Measurements from ENCODE around the gene SLC37A1.

SLC37A1 gene

GRCh38 chr21:42545317-42545716 is 31.7 kb downstream of the SLC37A1 start:
- no peak for DNase-seq (ENCODE audit: low read depth)

DNA sequence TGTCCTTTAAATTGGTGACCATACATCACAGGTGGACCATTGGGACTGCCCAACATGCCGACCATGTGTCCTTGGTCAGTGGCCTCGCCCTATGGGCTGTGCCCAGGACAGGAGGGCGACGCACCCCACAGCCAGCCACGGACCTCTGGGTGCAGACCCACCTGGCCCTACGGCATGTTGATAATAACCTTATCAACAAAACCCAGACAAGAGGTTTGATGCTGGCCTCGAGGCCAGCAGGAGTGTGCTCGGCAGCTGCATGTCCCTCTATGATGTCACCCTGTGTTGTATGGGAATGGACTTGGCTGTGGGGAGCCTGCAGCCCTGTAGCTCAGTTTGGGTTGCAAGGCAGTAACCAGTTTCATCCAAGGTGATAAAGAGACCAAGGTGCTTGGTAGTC is 32.1 kb downstream of the SLC37A1 start:
- DNase-seq (ENCODE audit: low read depth), result no peak

- no peak for DNase-seq (ENCODE audit: low read depth)
Observed at GRCh38 chr21:42546433-42546832, 32.8 kb downstream of the SLC37A1 start.

DNA sequence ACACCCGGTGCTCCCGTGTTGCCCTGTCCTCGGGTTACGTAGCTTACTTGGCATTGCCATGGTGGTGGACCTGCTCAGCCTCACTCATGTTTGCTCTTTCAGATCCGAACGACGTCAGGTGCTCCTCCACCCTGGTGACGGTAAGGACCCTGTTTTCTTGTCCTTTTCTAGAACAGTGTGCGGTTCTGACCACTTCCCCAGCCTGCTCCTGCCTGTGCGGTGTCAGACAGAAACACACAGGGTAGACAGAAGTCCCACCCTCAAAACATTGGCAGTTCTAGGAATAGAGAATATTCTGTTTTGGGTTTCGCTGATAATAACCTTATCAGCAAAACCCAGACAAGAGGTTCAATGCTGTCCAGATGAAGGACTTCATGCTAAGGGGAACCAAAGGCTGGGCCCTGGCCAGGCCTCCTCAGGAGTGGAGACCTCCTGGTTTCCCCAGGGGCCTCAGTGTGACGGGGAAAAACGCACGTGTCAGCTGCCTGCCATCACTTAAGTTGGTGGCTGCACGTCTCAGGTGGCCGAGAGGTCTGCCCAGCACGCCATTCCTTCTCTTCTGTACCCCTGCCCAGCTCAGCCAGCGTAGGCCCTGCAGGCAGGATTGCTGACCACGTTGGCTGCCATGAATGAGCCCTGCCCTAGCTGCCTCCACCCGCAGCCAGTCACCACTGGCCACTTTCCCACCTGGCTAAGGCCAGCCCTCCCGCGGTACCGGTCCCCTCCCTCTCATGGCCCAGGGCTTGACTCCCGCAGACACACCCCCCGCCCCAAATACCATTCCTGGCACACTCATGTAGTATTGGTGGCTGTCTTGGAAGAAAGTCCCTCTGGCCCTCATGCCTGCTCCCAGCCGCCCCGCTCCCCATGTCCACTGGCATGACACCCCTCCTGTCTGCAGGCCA is 33.6 kb downstream of the SLC37A1 start:
- DNase-seq (ENCODE audit: low read depth), result no peak

GRCh38 chr21:42547906-42548365 is 34.3 kb downstream of the SLC37A1 start:
- DNase-seq (ENCODE audit: low read depth), result no peak

DNA sequence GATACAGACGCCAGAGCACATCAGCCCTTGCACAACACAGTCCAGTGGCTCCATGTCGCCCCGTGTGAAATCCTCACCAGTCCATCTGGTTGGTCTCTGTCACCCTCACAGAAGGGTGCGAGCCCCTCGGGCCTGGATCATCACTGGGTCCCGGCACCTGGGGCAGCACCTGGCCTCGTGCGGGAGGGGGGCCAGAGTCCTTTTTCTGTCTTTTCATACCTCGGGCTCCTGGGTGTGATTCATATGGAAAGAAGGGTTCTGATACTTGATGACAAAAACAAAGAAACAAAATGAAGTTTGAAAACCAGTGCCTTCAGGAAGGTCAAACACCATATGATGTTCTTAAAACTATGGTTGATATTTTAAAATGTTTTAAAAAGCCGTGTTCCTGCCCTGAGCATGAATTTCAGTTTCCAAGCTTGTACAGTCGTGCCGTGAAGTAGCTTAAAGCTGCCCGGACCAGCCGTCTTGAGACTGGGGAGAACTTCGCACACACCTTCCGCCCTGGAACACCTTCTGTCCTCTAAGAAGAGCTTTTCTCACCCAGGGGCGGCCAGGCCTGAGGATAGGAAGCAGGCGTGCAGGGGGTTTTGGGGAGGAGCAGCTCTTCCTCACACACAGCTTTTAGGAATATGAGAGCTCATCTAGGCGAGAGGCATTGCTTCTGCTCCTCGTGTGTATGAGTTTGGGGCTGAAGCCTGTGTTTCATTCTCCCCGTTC is 35.2 kb downstream of the SLC37A1 start:
- DNase-seq (ENCODE audit: low read depth), result no peak

- no peak for DNase-seq (ENCODE audit: low read depth)
Observed at GRCh38 chr21:42550817-42551216, 37.2 kb downstream of the SLC37A1 start.

- no peak for DNase-seq (ENCODE audit: low read depth)
Observed at GRCh38 chr21:42552407-42553336, 39.0 kb downstream of the SLC37A1 start.

- DNase-seq (ENCODE audit: low read depth), result no peak
Observed at GRCh38 chr21:42553435-42553834, 39.8 kb downstream of the SLC37A1 start.

DNA sequence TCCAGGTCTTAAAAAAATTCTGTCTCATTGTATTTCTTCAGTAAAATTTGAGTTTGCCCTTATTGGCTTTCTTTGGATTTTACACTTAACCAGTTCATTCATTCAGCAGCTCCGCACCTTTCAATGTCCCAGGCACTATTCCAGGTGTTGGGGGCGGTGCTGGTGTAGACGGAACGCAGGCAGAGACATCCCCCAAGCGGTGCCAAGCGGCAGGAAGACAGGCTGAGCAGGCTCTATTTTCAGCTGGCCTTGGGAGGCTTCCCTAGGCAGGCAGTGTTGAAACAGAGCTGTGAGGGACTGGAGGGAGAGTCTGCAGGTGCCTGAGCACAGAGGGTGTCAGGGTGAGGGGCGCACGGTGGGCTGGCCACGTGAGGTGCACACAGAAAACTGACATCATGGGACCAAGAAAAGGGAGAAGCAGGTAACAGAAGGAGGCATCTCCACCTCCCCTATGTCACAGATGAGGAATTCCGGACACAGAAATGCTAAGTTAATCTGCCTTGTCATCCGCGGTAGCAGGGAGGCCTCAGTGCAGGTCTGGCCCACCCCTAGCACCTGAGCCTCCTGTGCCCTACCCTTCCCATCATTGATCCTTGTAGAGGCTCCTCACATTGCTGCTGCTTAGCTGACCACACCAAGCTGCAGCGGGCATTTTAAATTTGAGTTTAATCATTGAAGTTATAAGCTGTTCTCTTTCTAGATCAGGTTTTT is 40.8 kb downstream of the SLC37A1 start:
- no peak for DNase-seq (ENCODE audit: low read depth)

DNA sequence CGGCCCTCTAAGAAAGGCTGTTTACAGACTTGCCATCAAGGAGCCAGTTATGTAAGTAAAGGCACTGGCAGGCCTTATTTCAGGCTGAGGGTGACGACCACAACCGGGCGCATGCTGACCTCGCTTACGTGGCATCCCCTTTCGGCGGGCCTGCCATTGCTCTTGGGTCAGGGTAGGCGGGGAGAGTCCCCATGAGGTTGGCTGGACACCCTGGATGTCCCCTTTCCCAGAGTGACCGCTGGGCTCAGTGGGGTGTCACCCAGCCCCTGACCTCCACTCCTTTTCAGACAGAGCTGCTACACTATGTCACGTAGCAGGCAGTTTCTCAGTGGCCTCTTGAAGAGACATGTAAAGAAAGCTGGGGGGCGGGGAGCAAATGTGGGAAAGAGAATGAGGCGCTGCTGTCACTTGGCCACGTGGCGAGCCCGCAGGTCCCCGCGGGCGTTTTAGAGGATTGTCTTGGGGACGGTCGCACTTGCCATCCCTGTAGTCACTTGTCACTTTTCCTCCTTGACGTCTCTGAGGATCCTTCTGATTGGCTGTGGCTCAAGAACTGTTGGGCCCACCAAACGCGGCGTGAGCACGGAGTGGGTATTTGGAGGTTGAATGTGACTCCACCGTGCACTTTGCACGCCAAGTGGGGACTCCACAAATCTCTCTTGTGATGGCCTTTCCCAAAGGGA is 42.2 kb downstream of the SLC37A1 start:
- no peak for DNase-seq (ENCODE audit: low read depth)

DNA sequence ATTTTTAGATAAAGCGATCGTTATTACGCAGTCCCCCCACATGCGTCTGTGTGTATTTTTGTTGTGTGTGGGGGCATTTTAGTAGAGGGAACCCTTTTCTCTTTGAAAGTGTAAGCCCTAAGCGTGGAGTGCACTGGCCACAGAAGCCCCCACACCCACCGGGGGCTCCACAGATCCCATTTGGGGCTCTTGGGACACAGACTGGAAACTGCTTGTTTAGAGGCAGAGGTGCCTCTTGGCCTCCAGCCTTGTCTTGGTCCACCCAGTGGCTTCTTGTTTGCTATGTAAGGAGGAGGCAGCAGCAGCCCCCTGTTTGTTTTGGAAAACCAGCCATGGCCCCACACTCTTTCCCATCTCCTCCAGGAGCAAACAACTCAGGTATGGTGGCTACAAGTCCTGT is 42.8 kb downstream of the SLC37A1 start:
- DNase-seq (ENCODE audit: low read depth), result no peak

DNA sequence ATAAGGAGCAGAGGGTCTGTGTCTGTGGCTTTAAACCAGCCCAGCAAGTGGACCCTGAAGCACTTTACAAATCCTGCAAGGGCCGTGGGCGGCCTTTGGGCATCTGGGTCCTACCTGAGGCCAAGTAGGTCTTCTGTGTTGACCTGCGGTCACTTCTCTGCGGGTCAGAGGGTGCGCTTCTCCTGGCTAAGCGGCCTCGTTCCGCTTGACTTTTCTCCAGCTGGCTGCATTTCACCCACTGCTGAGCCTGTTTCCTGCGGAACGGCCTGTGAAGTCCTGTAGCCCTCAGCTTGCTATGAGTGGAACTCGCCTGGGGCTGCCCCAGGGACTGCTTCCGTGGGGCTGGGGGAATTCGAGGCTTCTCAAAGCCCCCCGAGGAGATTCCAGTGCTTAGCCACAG is 43.3 kb downstream of the SLC37A1 start:
- no peak for DNase-seq (ENCODE audit: low read depth)

GRCh38 chr21:42557420-42557819 is 43.8 kb downstream of the SLC37A1 start:
- DNase-seq (ENCODE audit: low read depth), result no peak

DNA sequence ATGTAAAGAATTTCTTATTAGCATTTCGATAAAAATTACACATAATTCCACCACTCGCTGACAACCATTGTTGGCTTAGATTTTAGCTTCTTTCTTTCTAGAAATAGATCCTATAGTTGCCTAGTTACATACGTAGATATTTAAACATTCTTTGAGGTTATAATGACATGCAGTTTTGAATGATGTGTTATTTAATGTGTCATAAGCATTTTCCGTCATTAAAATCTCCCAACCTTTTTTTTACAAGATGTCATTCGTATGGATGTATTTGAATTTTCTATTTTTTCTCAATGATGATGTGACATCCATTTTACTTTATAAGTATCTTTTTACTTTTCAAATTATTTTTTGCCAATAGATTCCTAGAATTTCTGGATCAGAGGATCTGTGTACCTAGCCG is 44.7 kb downstream of the SLC37A1 start:
- DNase-seq (ENCODE audit: low read depth), result no peak

DNA sequence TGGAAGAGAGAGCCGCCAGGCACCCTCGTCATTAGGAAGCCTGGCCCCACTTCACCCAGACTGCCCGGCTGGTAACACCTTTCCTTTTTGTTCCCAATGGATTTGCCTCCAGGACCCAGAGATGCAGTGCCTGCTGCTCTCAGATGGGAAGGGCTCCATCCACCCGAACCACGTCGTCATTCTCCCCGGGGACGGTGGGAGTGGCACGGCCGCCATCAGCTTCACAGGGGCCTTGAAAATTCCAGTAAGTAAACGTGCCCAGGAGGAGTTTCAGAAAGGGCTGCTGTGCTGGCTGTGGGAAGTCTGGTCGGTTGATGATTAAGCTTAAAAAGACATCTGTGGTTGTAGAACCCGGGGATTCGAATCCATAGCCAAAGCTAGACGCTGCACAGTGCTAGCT is 45.2 kb downstream of the SLC37A1 start:
- DNase-seq (ENCODE audit: low read depth), result no peak

DNA sequence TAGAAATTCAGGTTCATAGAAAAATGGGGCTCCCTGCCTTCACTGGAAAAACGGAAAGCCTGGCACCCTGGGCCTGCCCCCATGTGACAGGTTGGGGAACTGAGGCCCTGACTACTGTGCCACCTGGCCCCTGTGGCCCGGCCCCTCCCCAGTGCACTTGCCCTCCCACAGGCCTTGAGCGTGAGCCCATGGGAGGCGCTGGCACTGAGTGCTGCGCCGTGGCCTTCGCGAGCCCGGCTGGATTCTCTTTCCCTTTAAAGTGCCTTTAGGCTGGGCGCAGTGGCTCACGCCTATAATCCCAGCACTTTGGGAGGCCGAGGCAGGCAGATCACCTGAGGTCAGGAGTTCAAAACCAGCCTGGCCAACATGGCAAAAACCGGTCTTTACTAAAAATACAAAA is 45.7 kb downstream of the SLC37A1 start:
- DNase-seq (ENCODE audit: low read depth), result no peak

DNA sequence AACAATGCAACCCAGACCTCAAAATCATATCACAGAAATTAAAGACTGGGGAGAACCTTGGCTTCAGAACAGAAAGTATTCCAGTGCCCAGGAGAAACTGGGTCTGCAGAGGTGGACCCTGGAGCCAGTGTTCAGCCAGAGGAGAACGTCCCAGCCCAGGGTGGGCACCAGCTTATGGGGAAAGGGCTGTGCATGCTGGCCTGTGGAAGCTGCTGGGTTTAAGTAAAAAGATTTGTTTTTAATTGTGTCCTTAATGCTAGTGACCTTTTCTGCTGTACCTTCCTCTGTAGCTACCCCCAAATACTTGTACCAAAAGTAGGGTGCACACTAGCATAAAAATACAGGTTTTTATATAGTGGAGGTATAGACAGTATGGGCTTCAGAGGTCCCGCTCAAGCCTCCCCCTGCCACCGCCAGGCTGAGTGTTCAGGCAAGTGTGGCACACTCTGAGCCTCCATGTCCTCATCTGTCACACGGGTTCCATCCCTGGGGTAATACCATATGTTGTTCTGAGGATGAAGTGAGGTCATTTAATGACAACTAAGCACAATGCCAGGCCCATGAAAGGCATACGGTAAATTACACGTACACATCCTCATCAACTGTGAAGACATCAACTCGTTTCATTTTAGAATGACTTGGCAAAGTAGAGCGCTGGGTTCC is 47.0 kb downstream of the SLC37A1 start:
- DNase-seq (ENCODE audit: low read depth), result no peak

- DNase-seq (ENCODE audit: low read depth), result no peak
Observed at GRCh38 chr21:42561762-42562650, 48.4 kb downstream of the SLC37A1 start.

Measured in stimulated activated CD8-positive, alpha-beta memory T cell treated with anti-CD3 and anti-CD28 coated beads, Interleukin-15, amount 100 ng/mL, for 24 hours (primary cell).